HepG2 (cell line): ENCODE results near the gene PKP1. TPM values are rescaled to one million over a fixed set of nuclear protein-coding genes. Genes with fewer than 3 reads are reported as not detected.

Source experiments
- ATAC-seq: fragments of 200-7000 bp; cut with Tn5 transposase; 3 replicates; pipeline ENCODE4 v1.9.1; 2020; ENCODE audit warnings: mild to moderate bottlenecking, moderate library complexity
- BruUV-seq: library from RNA; stranded (reverse); fragments of 400-500 nt; replicated peaks from 2 replicates; lab custom pipeline; 2021; lab: Mats Ljungman, UMichigan
- CTCF ChIA-PET: fragments of 300-600 bp; formaldehyde crosslinking; extraction: SDS; loops from one replicate; lab custom pipeline; 2021; ENCODE audit warnings: low total read pairs, inconsistent platforms, low intra/inter-chr PET ratio; lab: Yijun Ruan, JAX
- POLR2A ChIA-PET: fragments of 350-600 bp; sonication (Branson Sonifier 250); formaldehyde crosslinking; loops from one replicate; lab custom pipeline; 2020; ENCODE audit warnings: antibody characterized with exemption, inconsistent platforms; lab: Yijun Ruan, JAX
- DNase-seq: peaks from one replicate; pipeline ENCODE4 v3.0.0-alpha.2; 2015; ENCODE audit warnings: low spot score
- FAIRE-seq: peaks from 3 replicates; lab custom pipeline; 2011; peaks lifted over from hg19 to GRCh38; lab: Jason Lieb, UNC
- H2AFZ ChIP-seq: one replicate; pipeline ENCODE4 v1.6.1; 2011; ENCODE audit warnings: low read length, inconsistent platforms
- H3K27ac ChIP-seq: fragments of 300-600 bp; 3 replicates; pipeline ENCODE4 v1.8.0; 2011; ENCODE audit warnings: mixed run types, mild to moderate bottlenecking, mixed read lengths, low read length, inconsistent platforms; ENCODE audit not compliant: insufficient read depth; ENCODE audit errors: extremely low read length
- H3K27me3 ChIP-seq, 2 experiments: fragments of 200-600 bp in 1 of 2; 2 replicates in 1 of 2; 3 replicates in 1 of 2; pipeline versions ENCODE4 v1.6.0 to v1.8.0; 2011; ENCODE audit warnings: low read length in 2 of 2, mild to moderate bottlenecking in 2 of 2, moderate library complexity in 2 of 2, inconsistent platforms in 1 of 2; ENCODE audit not compliant: insufficient read depth in 2 of 2, control insufficient read depth in 1 of 2
- H3K36me3 ChIP-seq, 2 experiments: fragments of 200-600 bp in 1 of 2; replicated peaks in 1 of 2; 2 replicates in 1 of 2; 3 replicates in 1 of 2; pipeline versions ENCODE4 v1.5.1 to v1.8.0; 2011; ENCODE audit warnings: low read length in 2 of 2, inconsistent platforms in 1 of 2; ENCODE audit not compliant: insufficient read depth in 2 of 2, control insufficient read depth in 1 of 2
- H3K4me1 ChIP-seq: 2 replicates; pipeline ENCODE4 v1.5.1; 2012; ENCODE audit warnings: low read length, inconsistent platforms; ENCODE audit not compliant: insufficient read depth
- H3K4me2 ChIP-seq: 2 replicates; pipeline ENCODE4 v1.6.0; 2011; ENCODE audit warnings: low read depth, low read length, inconsistent platforms
- H3K4me3 ChIP-seq, 3 experiments: fragments of 200-600 bp in 1 of 3; sonication (generic), shearing (Covaris generic) in 1 of 3; replicated peaks in 1 of 3; 2 replicates each; pipeline ENCODE4 v1.5.1; 2011 to 2016; ENCODE audit warnings: low read length in 3 of 3, inconsistent platforms in 2 of 3, low read depth in 2 of 3, mild to moderate bottlenecking in 2 of 3, control low read depth in 1 of 3, mixed read lengths in 1 of 3; ENCODE audit not compliant: insufficient read depth in 1 of 3
- H3K79me2 ChIP-seq: one replicate; pipeline ENCODE4 v1.6.1; 2011; ENCODE audit warnings: low read length, inconsistent platforms; ENCODE audit not compliant: insufficient read depth
- H3K9ac ChIP-seq: 2 replicates; pipeline ENCODE4 v1.6.0; 2011; ENCODE audit warnings: mild to moderate bottlenecking, low read depth, low read length, inconsistent platforms; ENCODE audit not compliant: insufficient read depth
- H3K9me3 ChIP-seq: 2 replicates; pipeline ENCODE4 v1.5.1; 2012; ENCODE audit warnings: mild to moderate bottlenecking, low read length
- H4K20me1 ChIP-seq: 2 replicates; pipeline ENCODE4 v1.6.0; 2011; ENCODE audit warnings: inconsistent platforms, mild to moderate bottlenecking, low read length, moderate library complexity; ENCODE audit not compliant: insufficient read depth
- AKAP8 ChIP-seq: sonication (generic); formaldehyde crosslinking; IDR thresholded peaks from 2 replicates; pipeline ENCODE4 v1.5.1; 2020; ENCODE audit warnings: mild to moderate bottlenecking, missing genetic modification reagents
- POLR2G ChIP-seq: fragments of 200-400 bp; formaldehyde crosslinking; IDR thresholded peaks from 2 replicates; pipeline ENCODE4 v1.6.1; 2018; ENCODE audit warnings: mild to moderate bottlenecking, low read depth, low read length, moderate library complexity
- SPEN ChIP-seq: sonication (generic); formaldehyde crosslinking; IDR thresholded peaks from 2 replicates; pipeline ENCODE4 v1.5.1; 2020; ENCODE audit warnings: low read depth, mild to moderate bottlenecking, missing genetic modification reagents
- ZNF335 ChIP-seq: sonication (generic); formaldehyde crosslinking; IDR thresholded peaks from 2 replicates; pipeline ENCODE4 v1.4.0; 2020; ENCODE audit warnings: missing genetic modification reagents
- ZNF496 ChIP-seq: sonication (generic); formaldehyde crosslinking; IDR thresholded peaks from 2 replicates; pipeline ENCODE4 v1.8.1; 2023; ENCODE audit warnings: mild to moderate bottlenecking, moderate library complexity, missing genetic modification reagents; ENCODE audit not compliant: insufficient replicate concordance
- WGBS: methylation state at CpG from one replicate; pipeline ENCODE4 v1.1.6; 2017; ENCODE audit warnings: low lambda C conversion rate; 5-methylcytosine and 5-hydroxymethylcytosine counted together
- in situ Hi-C: cut with HindIII; loops from 2 replicates; pipeline ENCODE4 v1.10.0; 2017; ENCODE audit warnings: low pct_unique_long_range_greater_than_20kb; ENCODE audit not compliant: extremely low pct_ligation_motif_present
- intact Hi-C: fragments of 100-400 bp; cut with micrococcal nuclease; formaldehyde crosslinking; loops from one replicate; pipeline ENCODE4 v1.10.0; 2022; ENCODE audit not compliant: unreplicated experiment
- polyA plus RNA-seq, 8 experiments: library from polyadenylated mRNA; depleted of rRNA in 3 of 8; stranded (reverse) in 7 of 8; unstranded in 1 of 8; fragments of >200 nt; fragmentation: Illumina TruSeq in 4 of 8; extraction: Trizol in 4 of 8; gene quantifications; 2 replicates each; pipeline versions ENCODE4 v1.2.1 to v1.2.3, GENCODE V29; 2011 to 2016; ENCODE audit warnings: low read depth in 4 of 8, missing spikeins in 1 of 8, mixed read lengths in 1 of 8; ENCODE audit not compliant: insufficient read depth in 1 of 8
- total RNA-seq, 5 experiments: library from RNA; depleted of rRNA; stranded (reverse); fragments of >200 nt; fragmentation: Illumina TruSeq; extraction: Trizol; gene quantifications; 2 replicates each; pipeline ENCODE4 v1.2.3, GENCODE V29; 2016; ENCODE audit warnings: low read depth in 1 of 5
- TF ChIP-seq, protein P1 (sequence below): IDR thresholded peaks from 2 replicates; pipeline ENCODE4 v1.6.1; 2016; ENCODE audit warnings: low read depth, control low read depth
- TF ChIP-seq, protein P2 (sequence below): sonication (generic); formaldehyde crosslinking; IDR thresholded peaks from 2 replicates; pipeline ENCODE4 v1.4.0; 2020; ENCODE audit warnings: mild to moderate bottlenecking, missing genetic modification reagents

The PKP1 gene
- total and polyA plus RNA-seq, 2 of the 13 experiments (the other 11 are each of a cell fraction or from before 2014, with no cell fraction given): not detected

DNA sequence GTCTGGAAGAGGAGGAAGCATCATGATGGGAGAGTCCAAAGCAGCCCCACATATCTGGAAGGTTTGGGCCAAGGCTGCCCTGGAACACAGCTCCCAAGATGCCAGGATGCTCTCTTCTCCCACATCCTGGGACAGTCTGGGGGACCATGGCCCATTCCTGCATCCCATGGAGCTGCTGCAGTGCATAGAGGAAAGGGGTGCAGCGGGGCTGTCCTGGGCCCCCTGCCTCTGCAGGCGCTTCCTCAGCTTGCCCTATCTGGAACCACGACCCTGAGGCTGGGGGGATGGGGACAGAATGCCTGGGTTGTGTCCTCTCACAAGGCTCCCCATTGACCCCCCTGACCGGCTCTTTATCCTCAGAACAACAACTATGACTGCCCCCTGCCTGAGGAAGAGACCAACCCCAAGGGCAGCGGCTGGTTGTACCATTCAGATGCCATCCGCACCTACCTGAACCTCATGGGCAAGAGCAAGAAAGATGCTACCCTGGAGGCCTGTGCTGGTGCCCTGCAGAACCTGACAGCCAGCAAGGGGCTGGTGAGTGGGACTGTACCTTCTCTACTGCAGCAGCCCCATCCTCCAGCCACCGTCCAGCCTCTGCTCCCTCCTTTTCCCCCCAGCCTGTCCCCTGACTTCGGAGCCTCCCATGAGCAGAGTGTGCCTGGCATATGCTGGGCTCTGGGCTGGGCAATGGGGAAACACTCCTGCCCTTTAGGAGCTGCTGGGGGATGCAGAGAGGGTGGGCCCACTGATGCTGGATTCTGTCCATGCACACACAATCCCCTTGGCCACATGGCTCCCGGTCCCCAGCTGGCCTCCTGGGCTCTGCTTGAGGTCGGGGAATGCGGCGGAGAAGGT is 39.6 kb downstream of the PKP1 start:
- TF ChIP-seq SPEN (CRISPR knock-in tag) (no peak), ZNF496 (CRISPR knock-in tag) (no peak), POLR2G (no peak), AKAP8 (CRISPR knock-in tag) (no peak)
- TF ChIP-seq, protein P1, sequence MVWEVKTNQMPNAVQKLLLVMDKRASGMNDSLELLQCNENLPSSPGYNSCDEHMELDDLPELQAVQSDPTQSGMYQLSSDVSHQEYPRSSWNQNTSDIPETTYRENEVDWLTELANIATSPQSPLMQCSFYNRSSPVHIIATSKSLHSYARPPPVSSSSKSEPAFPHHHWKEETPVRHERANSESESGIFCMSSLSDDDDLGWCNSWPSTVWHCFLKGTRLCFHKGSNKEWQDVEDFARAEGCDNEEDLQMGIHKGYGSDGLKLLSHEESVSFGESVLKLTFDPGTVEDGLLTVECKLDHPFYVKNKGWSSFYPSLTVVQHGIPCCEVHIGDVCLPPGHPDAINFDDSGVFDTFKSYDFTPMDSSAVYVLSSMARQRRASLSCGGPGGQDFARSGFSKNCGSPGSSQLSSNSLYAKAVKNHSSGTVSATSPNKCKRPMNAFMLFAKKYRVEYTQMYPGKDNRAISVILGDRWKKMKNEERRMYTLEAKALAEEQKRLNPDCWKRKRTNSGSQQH (CRISPR knock-in tag): no peak
- TF ChIP-seq, all 625 proteins: peak for 0
- ATAC-seq: no peak
- ChIA-PET CTCF (no interaction called here), POLR2A (no interaction called here)
- Histone ChIP-seq H3K36me3 (no peaks in the 10 kb centered on the region), H3K27ac (no peak overlapping the region), H3K9me3 (no peaks in the 10 kb centered on the region), H3K27me3 (peaks cover 3 to 12% of the 10 kb centered on the region in 2 experiments; a peak in 3 of 5 replicates), H2AFZ (no peak overlapping the region), H3K4me3 (no peak overlapping the region), H3K4me2 (no peak overlapping the region), H3K9ac (no peak overlapping the region), H4K20me1 (no peaks in the 10 kb centered on the region), H3K79me2 (no peaks in the 10 kb centered on the region), H3K4me1 (no peaks in the 10 kb centered on the region)
- no peak for DNase-seq
- intact Hi-C loops: no loop called here
- in situ Hi-C loops: no loop called here
- 45% methylated on average over 5 of the region's 12 CpGs for WGBS
- no peak for FAIRE-seq
- BruUV-seq: no TSS peak

DNA sequence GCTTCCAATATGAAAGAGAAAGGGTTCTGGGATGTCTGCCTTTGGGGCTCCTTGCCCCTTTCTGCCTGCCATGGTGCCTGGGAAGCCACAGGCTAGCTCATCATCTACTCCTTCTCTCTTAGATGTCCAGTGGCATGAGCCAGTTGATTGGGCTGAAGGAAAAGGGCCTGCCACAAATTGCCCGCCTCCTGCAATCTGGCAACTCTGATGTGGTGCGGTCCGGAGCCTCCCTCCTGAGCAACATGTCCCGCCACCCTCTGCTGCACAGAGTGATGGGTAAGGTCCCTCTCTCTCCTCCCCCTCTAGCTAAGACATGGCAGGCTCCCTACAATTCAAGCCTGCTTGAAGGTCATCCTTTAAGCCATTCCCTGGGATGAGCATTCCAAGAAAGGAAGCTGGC is 41.0 kb downstream of the PKP1 start:
- DNase-seq (no peak), FAIRE-seq (no peak), ATAC-seq (no peak)
- ChIA-PET POLR2A (no interaction called here), CTCF (no interaction called here)
- no peaks in the 10 kb centered on the region for H3K36me3 ChIP-seq
- no TSS peak for BruUV-seq
- H3K27ac ChIP-seq: no peak overlapping the region
- no peak overlapping the region for H3K4me3 ChIP-seq
- no peak overlapping the region for H2AFZ ChIP-seq
- H3K4me2 ChIP-seq: no peak overlapping the region
- intact Hi-C loops (no loop called here), in situ Hi-C loops (no loop called here)
- H3K4me1 ChIP-seq: no peaks in the 10 kb centered on the region
- H3K9ac ChIP-seq: no peak overlapping the region
- no peaks in the 10 kb centered on the region for H3K79me2 ChIP-seq
- 20% methylated on average over 1 of the region's 4 CpGs for WGBS
- peaks cover 3 to 4% of the 10 kb centered on the region in 2 experiments; a peak in 3 of 5 replicates for H3K27me3 ChIP-seq
- H4K20me1 ChIP-seq: no peaks in the 10 kb centered on the region
- H3K9me3 ChIP-seq: no peaks in the 10 kb centered on the region
- TF ChIP-seq, protein P2, sequence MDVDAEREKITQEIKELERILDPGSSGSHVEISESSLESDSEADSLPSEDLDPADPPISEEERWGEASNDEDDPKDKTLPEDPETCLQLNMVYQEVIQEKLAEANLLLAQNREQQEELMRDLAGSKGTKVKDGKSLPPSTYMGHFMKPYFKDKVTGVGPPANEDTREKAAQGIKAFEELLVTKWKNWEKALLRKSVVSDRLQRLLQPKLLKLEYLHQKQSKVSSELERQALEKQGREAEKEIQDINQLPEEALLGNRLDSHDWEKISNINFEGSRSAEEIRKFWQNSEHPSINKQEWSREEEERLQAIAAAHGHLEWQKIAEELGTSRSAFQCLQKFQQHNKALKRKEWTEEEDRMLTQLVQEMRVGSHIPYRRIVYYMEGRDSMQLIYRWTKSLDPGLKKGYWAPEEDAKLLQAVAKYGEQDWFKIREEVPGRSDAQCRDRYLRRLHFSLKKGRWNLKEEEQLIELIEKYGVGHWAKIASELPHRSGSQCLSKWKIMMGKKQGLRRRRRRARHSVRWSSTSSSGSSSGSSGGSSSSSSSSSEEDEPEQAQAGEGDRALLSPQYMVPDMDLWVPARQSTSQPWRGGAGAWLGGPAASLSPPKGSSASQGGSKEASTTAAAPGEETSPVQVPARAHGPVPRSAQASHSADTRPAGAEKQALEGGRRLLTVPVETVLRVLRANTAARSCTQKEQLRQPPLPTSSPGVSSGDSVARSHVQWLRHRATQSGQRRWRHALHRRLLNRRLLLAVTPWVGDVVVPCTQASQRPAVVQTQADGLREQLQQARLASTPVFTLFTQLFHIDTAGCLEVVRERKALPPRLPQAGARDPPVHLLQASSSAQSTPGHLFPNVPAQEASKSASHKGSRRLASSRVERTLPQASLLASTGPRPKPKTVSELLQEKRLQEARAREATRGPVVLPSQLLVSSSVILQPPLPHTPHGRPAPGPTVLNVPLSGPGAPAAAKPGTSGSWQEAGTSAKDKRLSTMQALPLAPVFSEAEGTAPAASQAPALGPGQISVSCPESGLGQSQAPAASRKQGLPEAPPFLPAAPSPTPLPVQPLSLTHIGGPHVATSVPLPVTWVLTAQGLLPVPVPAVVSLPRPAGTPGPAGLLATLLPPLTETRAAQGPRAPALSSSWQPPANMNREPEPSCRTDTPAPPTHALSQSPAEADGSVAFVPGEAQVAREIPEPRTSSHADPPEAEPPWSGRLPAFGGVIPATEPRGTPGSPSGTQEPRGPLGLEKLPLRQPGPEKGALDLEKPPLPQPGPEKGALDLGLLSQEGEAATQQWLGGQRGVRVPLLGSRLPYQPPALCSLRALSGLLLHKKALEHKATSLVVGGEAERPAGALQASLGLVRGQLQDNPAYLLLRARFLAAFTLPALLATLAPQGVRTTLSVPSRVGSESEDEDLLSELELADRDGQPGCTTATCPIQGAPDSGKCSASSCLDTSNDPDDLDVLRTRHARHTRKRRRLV (CRISPR knock-in tag): no peak
- no peak for TF ChIP-seq ZNF335 (CRISPR knock-in tag)
